Measurements from ENCODE around the gene CDCA8. TPM values are rescaled to one million over a fixed set of nuclear protein-coding genes. Genes with fewer than 3 reads are reported as not detected.

Gene CDCA8
- total RNA-seq, 1 experiment from 2014 or later, result 48.5 TPM

DNA sequence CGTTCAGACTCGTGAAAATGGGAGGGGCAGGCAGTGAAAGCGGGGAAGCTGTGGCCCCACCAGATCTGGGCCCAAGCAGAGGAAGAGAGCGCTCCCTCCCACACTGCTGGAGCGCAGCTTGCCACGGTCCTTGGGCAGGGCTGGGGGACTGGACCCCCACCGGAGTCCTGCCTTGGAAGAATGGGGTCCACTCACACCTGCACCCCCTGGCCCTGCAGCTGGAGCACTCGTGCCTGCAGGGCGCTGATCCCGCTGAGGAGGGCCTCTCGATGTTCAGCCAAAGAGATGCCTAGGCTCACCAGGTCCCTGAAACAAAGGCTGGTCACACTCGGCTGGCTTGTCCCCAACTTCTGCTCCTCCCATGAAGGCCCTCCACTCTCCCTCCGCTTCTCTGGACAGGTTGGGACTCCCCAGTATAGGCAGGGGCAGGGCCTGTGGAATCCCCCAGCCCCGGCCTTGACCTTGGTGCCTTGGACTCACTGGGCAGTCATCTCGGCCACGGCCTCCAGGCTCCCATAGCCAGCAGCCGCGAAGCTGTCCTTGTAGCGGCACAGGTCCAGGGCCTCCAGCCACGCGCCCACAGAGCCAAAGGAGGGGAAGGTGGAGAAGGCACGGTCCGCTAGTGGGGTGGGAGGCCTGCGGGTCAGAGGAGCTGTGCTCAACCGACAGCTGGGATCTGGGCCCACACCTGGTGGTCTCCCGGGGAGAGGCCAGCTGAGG is 26.0 kb downstream of the CDCA8 start:
- no peak overlapping the region for H3K23ac ChIP-seq (ENCODE audit: insufficient read length, low read depth, low read length)
- TF ChIP-seq, protein P1, sequence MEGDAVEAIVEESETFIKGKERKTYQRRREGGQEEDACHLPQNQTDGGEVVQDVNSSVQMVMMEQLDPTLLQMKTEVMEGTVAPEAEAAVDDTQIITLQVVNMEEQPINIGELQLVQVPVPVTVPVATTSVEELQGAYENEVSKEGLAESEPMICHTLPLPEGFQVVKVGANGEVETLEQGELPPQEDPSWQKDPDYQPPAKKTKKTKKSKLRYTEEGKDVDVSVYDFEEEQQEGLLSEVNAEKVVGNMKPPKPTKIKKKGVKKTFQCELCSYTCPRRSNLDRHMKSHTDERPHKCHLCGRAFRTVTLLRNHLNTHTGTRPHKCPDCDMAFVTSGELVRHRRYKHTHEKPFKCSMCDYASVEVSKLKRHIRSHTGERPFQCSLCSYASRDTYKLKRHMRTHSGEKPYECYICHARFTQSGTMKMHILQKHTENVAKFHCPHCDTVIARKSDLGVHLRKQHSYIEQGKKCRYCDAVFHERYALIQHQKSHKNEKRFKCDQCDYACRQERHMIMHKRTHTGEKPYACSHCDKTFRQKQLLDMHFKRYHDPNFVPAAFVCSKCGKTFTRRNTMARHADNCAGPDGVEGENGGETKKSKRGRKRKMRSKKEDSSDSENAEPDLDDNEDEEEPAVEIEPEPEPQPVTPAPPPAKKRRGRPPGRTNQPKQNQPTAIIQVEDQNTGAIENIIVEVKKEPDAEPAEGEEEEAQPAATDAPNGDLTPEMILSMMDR (conservative IDR thresholded peaks at IDR 0.05), result no peak
- H3K56ac ChIP-seq (ENCODE audit: insufficient read length, low read depth, low read length), result no peak overlapping the region
- no peak overlapping the region for H4K5ac ChIP-seq (ENCODE audit: insufficient read length, low read depth, low read length)
- H3K4ac ChIP-seq (ENCODE audit: low read depth, low read length), result no peak overlapping the region
- H3K36me3 Mint-ChIP-seq (ENCODE audit: insufficient read depth in 1 of 3, low read depth in 3 of 3), result no peaks in the 10 kb centered on the region
- no peak overlapping the region for H3K27ac ChIP-seq (ENCODE audit: insufficient read length, low read depth, low read length)
- no peaks in the 10 kb centered on the region for H3K23me2 ChIP-seq (ENCODE audit: insufficient read length, low read depth, low read length, poor library complexity, severe bottlenecking)
- no peak overlapping the region for H3K4me2 ChIP-seq (ENCODE audit: insufficient read depth, insufficient read length, low read length)
- H2BK12ac ChIP-seq (ENCODE audit: insufficient read length, low read depth, low read length), result no peak overlapping the region
- H3K4me1 ChIP-seq (ENCODE audit: insufficient read depth, low read length), result no peaks in the 10 kb centered on the region
- H3K9ac ChIP-seq (ENCODE audit: extremely low read depth, insufficient read length, low read length), result no peak overlapping the region
- no peak overlapping the region for H4K8ac ChIP-seq (replicated peaks; ENCODE audit: insufficient read length, low read depth, low read length)
- no peak overlapping the region for H3T11ph ChIP-seq (ENCODE audit: low read length)
- no peak overlapping the region for H2BK15ac ChIP-seq (ENCODE audit: low read depth, low read length)
- no peak for DNase-seq
- WGBS (ENCODE audit: extremely low coverage, insufficient read length, low lambda C conversion rate), result no CpG with 5 or more reads among the region's 26 CpGs
- no peak overlapping the region for H3K27ac Mint-ChIP-seq
- no peaks in the 10 kb centered on the region for H3K9me3 Mint-ChIP-seq
- H2BK120ac ChIP-seq (ENCODE audit: low read depth, low read length, poor library complexity, severe bottlenecking), result no peak overlapping the region
- no peak overlapping the region for H3K18ac ChIP-seq (ENCODE audit: insufficient read length, low read depth, low read length)
- no peak overlapping the region for H2AK5ac ChIP-seq (ENCODE audit: insufficient read length, low read length)
- no peak overlapping the region for H2AFZ ChIP-seq (ENCODE audit: low read length)
- H3K27me3 Mint-ChIP-seq (ENCODE audit: low read depth), result peaks cover 2% of the 10 kb centered on the region
- H2BK20ac ChIP-seq (ENCODE audit: low read depth, low read length, poor library complexity, severe bottlenecking), result no peak overlapping the region
- no peaks in the 10 kb centered on the region for H4K20me1 ChIP-seq (ENCODE audit: control insufficient read depth, insufficient read depth, insufficient read length)
- H4K91ac ChIP-seq (ENCODE audit: insufficient read length, low read depth, low read length), result no peak overlapping the region
- H3K14ac ChIP-seq (ENCODE audit: insufficient read depth, low read length), result no peak overlapping the region
- H3K27me3 ChIP-seq (ENCODE audit: insufficient read depth, low read length), result no peaks in the 10 kb centered on the region
- H3K4me1 Mint-ChIP-seq, result peaks cover 2 to 5% of the 10 kb centered on the region in 2 experiments; a peak in 3 of 4 replicates
- H2BK5ac ChIP-seq (ENCODE audit: insufficient read length, low read length), result no peak overlapping the region
- H3K79me2 ChIP-seq (ENCODE audit: insufficient read depth, low read length), result no peaks in the 10 kb centered on the region
- H3K4me3 Mint-ChIP-seq, result no peak overlapping the region
- H3K79me1 ChIP-seq (ENCODE audit: insufficient read depth, low read depth, low read length, poor library complexity, severe bottlenecking), result no peaks in the 10 kb centered on the region
- no peaks in the 10 kb centered on the region for H3K9me3 ChIP-seq (ENCODE audit: control insufficient read depth, low read depth, low read length)
